ENCODE measurements around the gene CTNS. TPM values are rescaled to one million over a fixed set of nuclear protein-coding genes. Genes with fewer than 3 reads are reported as not detected.

CTNS gene
- total and polyA plus RNA-seq, 9 donors, result 10.1 to 23.3 (median 14.5) TPM

DNA sequence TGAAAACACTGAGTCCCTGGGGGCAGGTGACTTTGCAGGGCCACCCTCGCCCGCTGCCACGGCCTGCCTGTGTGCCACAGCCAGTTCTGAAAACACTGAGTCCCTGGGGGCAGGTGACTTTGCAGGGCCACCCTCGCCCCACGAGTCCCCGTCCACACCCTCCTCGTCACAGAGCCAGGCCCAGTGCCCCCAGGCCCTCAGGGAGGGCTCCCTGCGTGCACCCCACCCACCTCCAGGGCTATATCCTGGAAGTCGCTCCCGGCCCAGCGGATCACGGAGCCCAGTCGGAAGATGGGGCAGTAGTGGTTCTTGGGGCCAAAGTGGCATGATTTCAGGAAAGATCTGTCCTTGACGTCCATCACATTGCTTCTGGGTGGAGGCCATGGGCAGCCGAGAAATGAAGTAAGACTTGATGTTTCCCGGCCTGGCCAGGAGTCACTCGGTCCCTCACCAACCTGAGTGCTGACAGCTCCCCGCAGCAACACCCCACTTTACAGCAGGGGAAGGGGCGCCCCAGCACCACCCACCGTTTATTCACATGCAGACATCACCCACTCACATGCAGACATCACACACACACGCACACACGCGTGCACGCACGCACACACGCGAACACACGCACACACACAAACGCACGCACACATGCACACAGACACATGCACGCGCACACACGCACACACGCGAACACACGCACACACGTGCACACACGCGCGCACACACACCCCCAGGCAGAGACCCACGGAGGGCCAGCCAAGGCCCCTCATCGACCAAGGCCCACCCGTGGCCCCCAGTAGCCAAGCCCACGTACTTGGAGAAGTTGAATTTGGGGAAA, 52.9 kb downstream of the CTNS start:
- Histone ChIP-seq H3K27ac (no peak overlapping the region), H3K9me3 (no peaks in the 10 kb centered on the region), H3K27me3 (no peaks in the 10 kb centered on the region), H3K4me3 (no peak overlapping the region), H3K4me1 (ENCODE audit: insufficient read depth) (no peaks in the 10 kb centered on the region), H3K36me3 (no peaks in the 10 kb centered on the region)
- WGBS, 3 donors, result 87 to 91% (median 90%) methylated on average over 37 to 44 of the region's 44 CpGs
- intact Hi-C loops (cut with DNase I), result no loop called here
- no peak for DNase-seq
- TF ChIP-seq, protein P1, sequence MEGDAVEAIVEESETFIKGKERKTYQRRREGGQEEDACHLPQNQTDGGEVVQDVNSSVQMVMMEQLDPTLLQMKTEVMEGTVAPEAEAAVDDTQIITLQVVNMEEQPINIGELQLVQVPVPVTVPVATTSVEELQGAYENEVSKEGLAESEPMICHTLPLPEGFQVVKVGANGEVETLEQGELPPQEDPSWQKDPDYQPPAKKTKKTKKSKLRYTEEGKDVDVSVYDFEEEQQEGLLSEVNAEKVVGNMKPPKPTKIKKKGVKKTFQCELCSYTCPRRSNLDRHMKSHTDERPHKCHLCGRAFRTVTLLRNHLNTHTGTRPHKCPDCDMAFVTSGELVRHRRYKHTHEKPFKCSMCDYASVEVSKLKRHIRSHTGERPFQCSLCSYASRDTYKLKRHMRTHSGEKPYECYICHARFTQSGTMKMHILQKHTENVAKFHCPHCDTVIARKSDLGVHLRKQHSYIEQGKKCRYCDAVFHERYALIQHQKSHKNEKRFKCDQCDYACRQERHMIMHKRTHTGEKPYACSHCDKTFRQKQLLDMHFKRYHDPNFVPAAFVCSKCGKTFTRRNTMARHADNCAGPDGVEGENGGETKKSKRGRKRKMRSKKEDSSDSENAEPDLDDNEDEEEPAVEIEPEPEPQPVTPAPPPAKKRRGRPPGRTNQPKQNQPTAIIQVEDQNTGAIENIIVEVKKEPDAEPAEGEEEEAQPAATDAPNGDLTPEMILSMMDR (IDR thresholded peaks at IDR 0.05), result no peak
- TF ChIP-seq EP300 (IDR thresholded peaks at IDR 0.05) (no peak), POLR2A (IDR thresholded peaks at IDR 0.05) (no peak)

DNA sequence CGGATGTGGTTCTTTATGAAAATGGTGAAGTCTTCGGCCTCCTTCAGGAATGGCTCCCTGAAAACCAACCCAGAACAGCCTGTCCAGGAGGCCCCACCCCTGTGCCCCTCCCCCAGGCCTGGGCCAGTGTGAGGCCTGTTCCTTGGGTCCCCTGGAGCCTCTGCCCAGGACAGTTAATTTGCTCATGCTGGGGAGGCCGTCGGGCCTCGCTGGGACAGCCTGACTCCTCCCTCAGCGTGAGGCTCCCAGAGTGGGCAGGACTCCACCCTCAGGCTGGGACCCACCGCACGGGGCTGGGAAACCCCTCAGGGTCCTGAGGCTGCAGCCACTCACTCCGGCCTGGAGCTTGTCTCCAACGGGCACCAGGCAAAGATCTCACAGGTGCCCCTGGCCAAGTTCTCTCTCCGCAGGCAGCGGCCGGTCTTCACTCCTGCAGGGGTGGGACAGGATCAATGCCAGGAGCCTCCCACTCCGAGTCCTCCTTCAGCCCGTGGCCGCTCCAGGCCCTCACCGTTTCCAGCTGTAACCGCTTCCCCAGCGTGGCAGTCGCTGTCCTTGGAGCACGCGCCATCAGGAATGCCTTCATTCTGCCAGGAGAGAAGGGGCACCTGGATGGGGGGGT, 53.6 kb downstream of the CTNS start:
- intact Hi-C loops (cut with DNase I), result no loop called here
- Histone ChIP-seq H3K27me3 (no peaks in the 10 kb centered on the region), H3K4me3 (no peak overlapping the region), H3K27ac (no peak overlapping the region), H3K4me1 (ENCODE audit: insufficient read depth) (no peaks in the 10 kb centered on the region), H3K36me3 (no peaks in the 10 kb centered on the region), H3K9me3 (no peaks in the 10 kb centered on the region)
- WGBS, 3 donors, result 34 to 43% (median 41%) methylated on average over 17 to 22 of the region's 22 CpGs
- DNase-seq, result no peak
- TF ChIP-seq, protein P1 (IDR thresholded peaks at IDR 0.05), result no peak
- TF ChIP-seq POLR2A (IDR thresholded peaks at IDR 0.05), result no peak
- TF ChIP-seq EP300 (IDR thresholded peaks at IDR 0.05), result no peak

DNA sequence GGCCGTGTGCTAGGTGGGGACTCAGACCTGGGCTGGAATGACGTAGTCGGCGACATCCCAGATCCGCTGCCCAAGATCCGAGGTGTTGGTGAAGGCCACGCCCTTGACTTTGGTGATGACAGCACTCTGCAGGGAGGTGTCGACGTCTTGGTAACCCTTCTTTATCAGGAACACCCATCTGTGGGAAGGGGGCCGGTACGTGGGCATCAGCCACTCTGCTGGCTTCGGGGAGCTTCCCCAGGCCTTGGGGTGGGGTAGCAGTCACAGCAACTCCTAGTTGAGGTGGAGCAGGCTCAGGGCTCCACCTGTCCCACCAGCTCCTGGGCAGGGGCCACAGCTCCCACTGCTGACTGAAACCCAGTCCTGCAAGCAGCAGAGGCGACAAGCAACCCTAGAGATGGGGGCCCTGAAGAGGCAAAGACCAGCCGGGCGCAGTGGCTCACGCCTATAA, 55.1 kb downstream of the CTNS start:
- Histone ChIP-seq H3K9me3 (no peaks in the 10 kb centered on the region), H3K36me3 (no peaks in the 10 kb centered on the region), H3K27ac (no peak overlapping the region), H3K27me3 (no peaks in the 10 kb centered on the region), H3K4me3 (no peak overlapping the region), H3K4me1 (ENCODE audit: insufficient read depth) (no peaks in the 10 kb centered on the region)
- no peak for DNase-seq
- 81 to 86% (median 85%) methylated on average over 16 of the region's 16 CpGs for WGBS, 3 donors
- no peak for TF ChIP-seq POLR2A (IDR thresholded peaks at IDR 0.05)
- TF ChIP-seq EP300 (IDR thresholded peaks at IDR 0.05), result no peak
- TF ChIP-seq, protein P1 (IDR thresholded peaks at IDR 0.05), result no peak
- intact Hi-C loops (cut with DNase I), result no loop called here

DNA sequence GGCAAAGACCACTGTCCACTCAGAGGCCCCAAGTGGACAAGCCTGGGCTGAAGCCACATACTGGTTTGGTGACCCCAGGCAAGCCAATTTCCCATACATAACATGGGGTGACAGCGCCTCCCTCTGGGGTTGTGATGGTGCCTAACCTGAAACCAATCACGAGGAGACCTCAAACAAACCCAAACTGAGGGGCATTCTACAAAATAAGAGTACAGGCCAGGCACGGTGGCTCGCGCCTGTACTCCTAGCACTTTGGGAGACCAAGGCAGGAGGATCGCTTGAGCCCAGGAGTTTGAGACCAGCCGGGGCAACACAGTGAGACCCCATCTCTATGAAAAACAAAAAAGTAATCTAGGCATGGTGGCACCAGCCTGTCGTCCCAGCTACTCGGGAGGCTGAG, 55.8 kb downstream of the CTNS start:
- Histone ChIP-seq H3K9me3 (no peaks in the 10 kb centered on the region), H3K36me3 (no peaks in the 10 kb centered on the region), H3K27me3 (no peaks in the 10 kb centered on the region), H3K27ac (no peak overlapping the region), H3K4me3 (no peak overlapping the region), H3K4me1 (ENCODE audit: insufficient read depth) (no peaks in the 10 kb centered on the region)
- WGBS, 3 donors, result 80 to 83% (median 81%) methylated on average over 9 of the region's 9 CpGs
- DNase-seq, result no peak
- intact Hi-C loops (cut with DNase I), result no loop called here
- TF ChIP-seq POLR2A (IDR thresholded peaks at IDR 0.05) (no peak), EP300 (IDR thresholded peaks at IDR 0.05) (no peak)
- TF ChIP-seq, protein P1 (IDR thresholded peaks at IDR 0.05), result no peak
